ENCODE results near the gene UTP20. TPM values are rescaled to one million over a fixed set of nuclear protein-coding genes. Genes with fewer than 3 reads are reported as not detected.

Gene UTP20
- total and polyA plus RNA-seq, 2 donors (not counting 3 experiments of a cell fraction or from before 2014, with no cell fraction given): 4.6 to 23.1 TPM

DNA sequence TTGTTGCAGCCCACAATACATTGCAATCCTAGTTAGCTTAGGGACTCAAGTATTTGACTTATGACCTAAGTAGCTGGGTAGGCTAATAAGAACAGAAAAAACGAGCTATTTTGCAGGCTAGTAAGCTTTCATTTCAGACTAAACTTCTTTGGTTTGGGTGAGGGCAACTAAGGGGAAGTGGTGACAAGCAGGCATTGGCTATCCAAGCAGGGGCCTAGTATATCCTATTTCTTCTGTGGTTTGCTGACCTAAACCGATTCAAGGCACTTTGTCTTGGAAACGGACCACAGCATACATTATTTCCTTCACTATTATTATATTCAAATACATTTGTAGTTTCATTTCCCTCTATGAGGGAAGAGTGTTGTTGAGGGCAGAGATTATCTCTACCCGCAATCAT is 48.3 kb upstream of the UTP20 start:
- Histone ChIP-seq H3K4me3 (replicated peaks in 1 of 3; ENCODE audit: insufficient read depth in 1 of 3, low read depth in 1 of 3, low read length in 3 of 3) (no peak overlapping the region), H3K27ac (ENCODE audit: insufficient read depth, low read depth, low read length) (no peak overlapping the region), H3K9ac (replicated peaks; ENCODE audit: extremely low read depth, insufficient read depth, low read length) (no peak overlapping the region), H3K4me1 (ENCODE audit: control insufficient read depth, extremely low read depth, insufficient read depth, low read length) (no peaks in the 10 kb centered on the region), H3K9me1 (replicated peaks; ENCODE audit: control insufficient read depth, extremely low read depth, insufficient read depth, low read length) (no peaks in the 10 kb centered on the region), H3K79me2 (ENCODE audit: control insufficient read depth, insufficient read depth, low read length) (no peaks in the 10 kb centered on the region), H3K27me3 (ENCODE audit: control insufficient read depth in 2 of 2, insufficient read depth in 2 of 2, low read length in 2 of 2) (no peaks in the 10 kb centered on the region), H3K36me3 (ENCODE audit: control insufficient read depth in 2 of 2, extremely low read depth in 1 of 2, insufficient read depth in 2 of 2, low read length in 2 of 2) (no peaks in the 10 kb centered on the region), H2AFZ (ENCODE audit: low read depth, low read length) (no peak overlapping the region), H3K4me2 (ENCODE audit: insufficient read depth, low read length) (no peak overlapping the region), H4K20me1 (replicated peaks; ENCODE audit: control insufficient read depth, extremely low read depth, insufficient read depth, low read length) (no peaks in the 10 kb centered on the region), H3K9me3 (replicated peaks; ENCODE audit: control insufficient read depth, insufficient read depth, low read length) (no peaks in the 10 kb centered on the region)
- FAIRE-seq (no peak), DNase-seq (ENCODE audit: low read depth, low spot score) (no peak)
- TF ChIP-seq GATA2 (IDR thresholded peaks at IDR 0.05; ENCODE audit: insufficient read depth, insufficient read length, low read depth, low read length) (no peak), POLR2A (IDR thresholded peaks at IDR 0.05; ENCODE audit: low read depth, low read length) (no peak), POLR2AphosphoS5 (IDR thresholded peaks at IDR 0.05; ENCODE audit: insufficient read depth, low read depth, low read length) (no peak), FOS (IDR thresholded peaks at IDR 0.05; ENCODE audit: borderline replicate concordance, insufficient read depth, low read length) (no peak), EZH2 (IDR thresholded peaks at IDR 0.05; ENCODE audit: borderline replicate concordance, low read depth, low read length, severe bottlenecking) (no peak), MYC (IDR thresholded peaks at IDR 0.05; ENCODE audit: low read depth, low read length) (no peak), JUN (IDR thresholded peaks at IDR 0.05; ENCODE audit: borderline replicate concordance, insufficient read depth, insufficient read length, low read depth) (no peak)
- TF ChIP-seq, protein P1, sequence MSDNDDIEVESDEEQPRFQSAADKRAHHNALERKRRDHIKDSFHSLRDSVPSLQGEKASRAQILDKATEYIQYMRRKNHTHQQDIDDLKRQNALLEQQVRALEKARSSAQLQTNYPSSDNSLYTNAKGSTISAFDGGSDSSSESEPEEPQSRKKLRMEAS (IDR thresholded peaks at IDR 0.05; ENCODE audit: insufficient read depth, insufficient read length): no peak
- TF ChIP-seq, protein P2, sequence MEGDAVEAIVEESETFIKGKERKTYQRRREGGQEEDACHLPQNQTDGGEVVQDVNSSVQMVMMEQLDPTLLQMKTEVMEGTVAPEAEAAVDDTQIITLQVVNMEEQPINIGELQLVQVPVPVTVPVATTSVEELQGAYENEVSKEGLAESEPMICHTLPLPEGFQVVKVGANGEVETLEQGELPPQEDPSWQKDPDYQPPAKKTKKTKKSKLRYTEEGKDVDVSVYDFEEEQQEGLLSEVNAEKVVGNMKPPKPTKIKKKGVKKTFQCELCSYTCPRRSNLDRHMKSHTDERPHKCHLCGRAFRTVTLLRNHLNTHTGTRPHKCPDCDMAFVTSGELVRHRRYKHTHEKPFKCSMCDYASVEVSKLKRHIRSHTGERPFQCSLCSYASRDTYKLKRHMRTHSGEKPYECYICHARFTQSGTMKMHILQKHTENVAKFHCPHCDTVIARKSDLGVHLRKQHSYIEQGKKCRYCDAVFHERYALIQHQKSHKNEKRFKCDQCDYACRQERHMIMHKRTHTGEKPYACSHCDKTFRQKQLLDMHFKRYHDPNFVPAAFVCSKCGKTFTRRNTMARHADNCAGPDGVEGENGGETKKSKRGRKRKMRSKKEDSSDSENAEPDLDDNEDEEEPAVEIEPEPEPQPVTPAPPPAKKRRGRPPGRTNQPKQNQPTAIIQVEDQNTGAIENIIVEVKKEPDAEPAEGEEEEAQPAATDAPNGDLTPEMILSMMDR (IDR thresholded peaks at IDR 0.05; ENCODE audit: extremely low read depth in 1 of 2, insufficient read depth in 1 of 2, low read depth in 1 of 2, low read length in 2 of 2): no peak
- dilution Hi-C loops (cut with MboI; ENCODE audit: extremely low pct_ligation_motif_present, low sequenced_read_pairs): no loop called here
- ChIA-PET POLR2A (no interaction called here), CTCF (no interaction called here)
- intact Hi-C loops (cut with micrococcal nuclease): no loop called here
- no TSS peak for BruUV-seq (replicated peaks)

Measured in endothelial cell of umbilical vein (primary cell).